GM12878 (cell line): ENCODE data around the gene DGKB.

Source experiments
- DPF2 ChIP-seq: fragments of 450-650 bp; IDR thresholded peaks from 2 replicates; pipeline ENCODE4 v1.6.1; 2017; ENCODE audit warnings: mild to moderate bottlenecking
- EZH2 ChIP-seq: IDR thresholded peaks from 2 replicates; pipeline ENCODE4 v1.6.1; 2012; ENCODE audit warnings: low read depth, mild to moderate bottlenecking, control low read depth, inconsistent platforms, low read length, borderline replicate concordance; ENCODE audit not compliant: control insufficient read depth
- POLR2A ChIP-seq: IDR thresholded peaks from 2 replicates; pipeline ENCODE4 v1.6.1; 2011; ENCODE audit warnings: low read depth, mild to moderate bottlenecking, low read length
- RELA ChIP-seq: fragments of 450-650 bp; IDR thresholded peaks from 2 replicates; pipeline ENCODE4 v1.8.0; 2014; ENCODE audit warnings: borderline replicate concordance; ENCODE audit not compliant: partially characterized antibody
- SIN3A ChIP-seq: IDR thresholded peaks from 2 replicates; pipeline ENCODE4 v1.6.1; 2012; ENCODE audit warnings: low read depth, low read length, improper control_type of control experiment
- SRF ChIP-seq, 2 experiments: IDR thresholded peaks; 2 replicates each; pipeline ENCODE4 v1.6.1; 2011; ENCODE audit warnings: low read depth in 2 of 2, low read length in 2 of 2, mild to moderate bottlenecking in 1 of 2, moderate library complexity in 1 of 2
- TAF1 ChIP-seq: IDR thresholded peaks from 2 replicates; pipeline ENCODE4 v1.6.1; 2011; ENCODE audit warnings: mild to moderate bottlenecking, low read depth, low read length, borderline replicate concordance
- ZSCAN29 ChIP-seq: fragments of 450-650 bp; IDR thresholded peaks from 2 replicates; pipeline ENCODE4 v1.6.1; 2017; ENCODE audit warnings: mild to moderate bottlenecking, moderate library complexity
- ZZZ3 ChIP-seq: IDR thresholded peaks from 2 replicates; pipeline ENCODE4 v1.6.1; 2011; ENCODE audit warnings: low read depth; ENCODE audit not compliant: control insufficient read depth, insufficient read length
- TF ChIP-seq, protein P1 (sequence below), 3 experiments: IDR thresholded peaks in 2 of 3; conservative IDR thresholded peaks in 1 of 3; 2 replicates each; pipeline ENCODE4 v1.5.1; 2011; ENCODE audit warnings: low read depth in 3 of 3, low read length in 3 of 3, mild to moderate bottlenecking in 3 of 3, control low read depth in 2 of 3, moderate library complexity in 2 of 3, inconsistent platforms in 1 of 3, mixed read lengths in 1 of 3; ENCODE audit not compliant: control insufficient read depth in 2 of 3, insufficient read depth in 1 of 3; ENCODE audit errors: extremely low read depth in 1 of 3
- TF ChIP-seq, protein P2 (sequence below): IDR thresholded peaks from 2 replicates; pipeline ENCODE4 v1.6.1; 2012; ENCODE audit warnings: mild to moderate bottlenecking, low read depth, low read length

DNA sequence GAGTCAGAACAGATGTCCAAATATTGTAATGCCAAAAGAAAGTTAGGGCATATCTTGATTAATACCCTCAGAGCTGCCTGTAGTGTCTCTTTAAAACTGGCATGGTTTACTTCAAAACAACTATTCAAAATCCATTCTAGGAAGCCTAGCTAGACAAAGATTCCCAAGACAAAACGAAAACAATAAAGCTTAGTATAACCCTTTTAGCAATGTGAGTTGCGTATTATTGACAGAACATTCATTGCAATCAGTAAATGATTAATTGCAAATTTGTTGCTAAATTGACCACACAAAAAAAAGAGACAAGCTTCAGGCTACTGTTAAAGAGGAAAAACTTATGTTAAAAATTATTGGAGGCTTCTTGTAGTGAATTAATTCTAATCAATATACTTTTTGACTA lies 406.9 kb downstream of the DGKB start:
- TF ChIP-seq, protein P1, sequence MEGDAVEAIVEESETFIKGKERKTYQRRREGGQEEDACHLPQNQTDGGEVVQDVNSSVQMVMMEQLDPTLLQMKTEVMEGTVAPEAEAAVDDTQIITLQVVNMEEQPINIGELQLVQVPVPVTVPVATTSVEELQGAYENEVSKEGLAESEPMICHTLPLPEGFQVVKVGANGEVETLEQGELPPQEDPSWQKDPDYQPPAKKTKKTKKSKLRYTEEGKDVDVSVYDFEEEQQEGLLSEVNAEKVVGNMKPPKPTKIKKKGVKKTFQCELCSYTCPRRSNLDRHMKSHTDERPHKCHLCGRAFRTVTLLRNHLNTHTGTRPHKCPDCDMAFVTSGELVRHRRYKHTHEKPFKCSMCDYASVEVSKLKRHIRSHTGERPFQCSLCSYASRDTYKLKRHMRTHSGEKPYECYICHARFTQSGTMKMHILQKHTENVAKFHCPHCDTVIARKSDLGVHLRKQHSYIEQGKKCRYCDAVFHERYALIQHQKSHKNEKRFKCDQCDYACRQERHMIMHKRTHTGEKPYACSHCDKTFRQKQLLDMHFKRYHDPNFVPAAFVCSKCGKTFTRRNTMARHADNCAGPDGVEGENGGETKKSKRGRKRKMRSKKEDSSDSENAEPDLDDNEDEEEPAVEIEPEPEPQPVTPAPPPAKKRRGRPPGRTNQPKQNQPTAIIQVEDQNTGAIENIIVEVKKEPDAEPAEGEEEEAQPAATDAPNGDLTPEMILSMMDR (IDR thresholded peaks at IDR 0.05 in 2 of 3, conservative IDR thresholded peaks at IDR 0.05 in 1 of 3; ENCODE audit: control insufficient read depth in 2 of 3, extremely low read depth in 1 of 3, insufficient read depth in 1 of 3, low read depth in 3 of 3, low read length in 3 of 3) = no peak
- TF ChIP-seq TAF1 = no peak
- TF ChIP-seq SRF (IDR thresholded peaks at IDR 0.05; ENCODE audit: low read depth in 2 of 2, low read length in 2 of 2) = no peak
- TF ChIP-seq ZZZ3 = no peak
- TF ChIP-seq EZH2 = no peak
- TF ChIP-seq ZSCAN29 = no peak
- no peak for TF ChIP-seq RELA
- TF ChIP-seq POLR2A = no peak
- TF ChIP-seq DPF2 = no peak
- no peak for TF ChIP-seq SIN3A
- TF ChIP-seq, protein P2, sequence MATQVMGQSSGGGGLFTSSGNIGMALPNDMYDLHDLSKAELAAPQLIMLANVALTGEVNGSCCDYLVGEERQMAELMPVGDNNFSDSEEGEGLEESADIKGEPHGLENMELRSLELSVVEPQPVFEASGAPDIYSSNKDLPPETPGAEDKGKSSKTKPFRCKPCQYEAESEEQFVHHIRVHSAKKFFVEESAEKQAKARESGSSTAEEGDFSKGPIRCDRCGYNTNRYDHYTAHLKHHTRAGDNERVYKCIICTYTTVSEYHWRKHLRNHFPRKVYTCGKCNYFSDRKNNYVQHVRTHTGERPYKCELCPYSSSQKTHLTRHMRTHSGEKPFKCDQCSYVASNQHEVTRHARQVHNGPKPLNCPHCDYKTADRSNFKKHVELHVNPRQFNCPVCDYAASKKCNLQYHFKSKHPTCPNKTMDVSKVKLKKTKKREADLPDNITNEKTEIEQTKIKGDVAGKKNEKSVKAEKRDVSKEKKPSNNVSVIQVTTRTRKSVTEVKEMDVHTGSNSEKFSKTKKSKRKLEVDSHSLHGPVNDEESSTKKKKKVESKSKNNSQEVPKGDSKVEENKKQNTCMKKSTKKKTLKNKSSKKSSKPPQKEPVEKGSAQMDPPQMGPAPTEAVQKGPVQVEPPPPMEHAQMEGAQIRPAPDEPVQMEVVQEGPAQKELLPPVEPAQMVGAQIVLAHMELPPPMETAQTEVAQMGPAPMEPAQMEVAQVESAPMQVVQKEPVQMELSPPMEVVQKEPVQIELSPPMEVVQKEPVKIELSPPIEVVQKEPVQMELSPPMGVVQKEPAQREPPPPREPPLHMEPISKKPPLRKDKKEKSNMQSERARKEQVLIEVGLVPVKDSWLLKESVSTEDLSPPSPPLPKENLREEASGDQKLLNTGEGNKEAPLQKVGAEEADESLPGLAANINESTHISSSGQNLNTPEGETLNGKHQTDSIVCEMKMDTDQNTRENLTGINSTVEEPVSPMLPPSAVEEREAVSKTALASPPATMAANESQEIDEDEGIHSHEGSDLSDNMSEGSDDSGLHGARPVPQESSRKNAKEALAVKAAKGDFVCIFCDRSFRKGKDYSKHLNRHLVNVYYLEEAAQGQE = no peak
